Neutrophil (primary cell): Measurements from ENCODE around the gene HIPK1.
A peak's percentile ranks its signal among the peaks of the same experiment; 100 is the strongest.

Experiments
- H3K27ac ChIP-seq: fragments of 200-600 bp; sonication (generic); 2 replicates; pipeline ENCODE4 v1.5.1; 2016; ENCODE audit warnings: mild to moderate bottlenecking, moderate library complexity
- H3K27me3 ChIP-seq: fragments of 200-600 bp; sonication (generic); 2 replicates; pipeline ENCODE4 v1.6.0; 2016; ENCODE audit warnings: mild to moderate bottlenecking
- H3K36me3 ChIP-seq: fragments of 200-600 bp; sonication (generic); 2 replicates; pipeline ENCODE4 v1.5.1; 2017
- H3K4me1 ChIP-seq, 2 experiments: fragments of 200-600 bp in 1 of 2; sonication (generic) in 1 of 2; 1 replicate in 1 of 2; 2 replicates in 1 of 2; pipeline versions ENCODE4 v1.5.1 to v1.6.1; 2013 to 2016; ENCODE audit warnings: low read depth in 1 of 2, low read length in 1 of 2, mild to moderate bottlenecking in 1 of 2, moderate library complexity in 1 of 2; ENCODE audit not compliant: control insufficient read depth in 1 of 2, insufficient read depth in 1 of 2
- H3K4me3 ChIP-seq, 2 experiments: fragments of 200-600 bp in 1 of 2; sonication (generic) in 1 of 2; 1 replicate in 1 of 2; 2 replicates in 1 of 2; pipeline ENCODE4 v1.5.1; 2013 to 2016; ENCODE audit warnings: low read depth in 1 of 2, low read length in 1 of 2, mild to moderate bottlenecking in 1 of 2, moderate library complexity in 1 of 2
- H3K9me3 ChIP-seq: fragments of 200-600 bp; sonication (generic); 2 replicates; pipeline ENCODE4 v1.5.1; 2016
- TF ChIP-seq, protein P1 (sequence below): fragments of 200-600 bp; sonication (generic); IDR thresholded peaks from 2 replicates; pipeline ENCODE4 v1.5.1; 2016; ENCODE audit warnings: antibody characterized with exemption

Gene HIPK1

GRCh38 chr1:113898241-113898814 lies 30.8 kb upstream of the HIPK1 start:
- H3K27me3 ChIP-seq: no peaks in the 10 kb centered on the region
- peak overlapping the region; percentile 93 for H3K27ac ChIP-seq
- no peak overlapping the region for H3K4me3 ChIP-seq
- H3K36me3 ChIP-seq: peaks cover 16% of the 10 kb centered on the region
- H3K9me3 ChIP-seq: no peaks in the 10 kb centered on the region
- H3K4me1 ChIP-seq: peaks cover 48 to 70% of the 10 kb centered on the region in 2 experiments
- TF ChIP-seq, protein P1, sequence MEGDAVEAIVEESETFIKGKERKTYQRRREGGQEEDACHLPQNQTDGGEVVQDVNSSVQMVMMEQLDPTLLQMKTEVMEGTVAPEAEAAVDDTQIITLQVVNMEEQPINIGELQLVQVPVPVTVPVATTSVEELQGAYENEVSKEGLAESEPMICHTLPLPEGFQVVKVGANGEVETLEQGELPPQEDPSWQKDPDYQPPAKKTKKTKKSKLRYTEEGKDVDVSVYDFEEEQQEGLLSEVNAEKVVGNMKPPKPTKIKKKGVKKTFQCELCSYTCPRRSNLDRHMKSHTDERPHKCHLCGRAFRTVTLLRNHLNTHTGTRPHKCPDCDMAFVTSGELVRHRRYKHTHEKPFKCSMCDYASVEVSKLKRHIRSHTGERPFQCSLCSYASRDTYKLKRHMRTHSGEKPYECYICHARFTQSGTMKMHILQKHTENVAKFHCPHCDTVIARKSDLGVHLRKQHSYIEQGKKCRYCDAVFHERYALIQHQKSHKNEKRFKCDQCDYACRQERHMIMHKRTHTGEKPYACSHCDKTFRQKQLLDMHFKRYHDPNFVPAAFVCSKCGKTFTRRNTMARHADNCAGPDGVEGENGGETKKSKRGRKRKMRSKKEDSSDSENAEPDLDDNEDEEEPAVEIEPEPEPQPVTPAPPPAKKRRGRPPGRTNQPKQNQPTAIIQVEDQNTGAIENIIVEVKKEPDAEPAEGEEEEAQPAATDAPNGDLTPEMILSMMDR: no peak

GRCh38 chr1:113899111-113899510 lies 30.0 kb upstream of the HIPK1 start:
- TF ChIP-seq, protein P1: no peak
- H3K36me3 ChIP-seq: peaks cover 16% of the 10 kb centered on the region
- no peaks in the 10 kb centered on the region for H3K9me3 ChIP-seq
- peaks cover 56 to 78% of the 10 kb centered on the region in 2 experiments for H3K4me1 ChIP-seq
- no peak overlapping the region for H3K4me3 ChIP-seq
- peak overlapping the region; percentile 93 for H3K27ac ChIP-seq
- H3K27me3 ChIP-seq: no peaks in the 10 kb centered on the region

DNA sequence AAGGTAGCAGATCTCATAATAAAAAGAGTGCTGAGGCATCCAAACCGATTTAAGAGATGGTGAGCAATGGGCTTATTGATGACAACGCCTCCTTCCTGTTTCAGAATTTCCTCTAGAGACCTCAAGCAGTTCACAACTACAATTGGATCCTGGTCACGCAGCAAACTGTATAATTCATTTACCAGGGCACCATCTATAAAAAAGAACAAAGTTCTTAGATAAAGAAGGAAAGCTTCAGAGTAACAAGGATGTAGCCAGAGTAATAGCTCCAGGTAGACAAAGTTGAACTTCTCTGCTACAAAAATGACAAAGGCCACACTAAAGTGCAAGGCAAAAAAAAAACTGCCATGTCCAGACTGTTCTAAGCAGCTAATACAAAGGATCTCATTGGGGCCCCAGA lies 27.9 kb upstream of the HIPK1 start:
- Histone ChIP-seq H3K9me3 (no peaks in the 10 kb centered on the region), H3K36me3 (no peaks in the 10 kb centered on the region)

GRCh38 chr1:113903501-113904292 lies 25.4 kb upstream of the HIPK1 start:
- TF ChIP-seq, protein P1: no peak
- Histone ChIP-seq H3K27me3 (no peaks in the 10 kb centered on the region), H3K4me1 (peaks cover 65 to 71% of the 10 kb centered on the region in 2 experiments), H3K9me3 (no peaks in the 10 kb centered on the region), H3K4me3 (peak overlapping the region; percentile 70 to 83), H3K27ac (peak overlapping the region; percentile 93), H3K36me3 (no peaks in the 10 kb centered on the region)

More for the DNA sequence above, 27.9 kb upstream of the HIPK1 start:
- peaks cover 71 to 89% of the 10 kb centered on the region in 2 experiments for H3K4me1 ChIP-seq
- no peaks in the 10 kb centered on the region for H3K27me3 ChIP-seq
- peak overlapping the region; percentile 93 for H3K27ac ChIP-seq
- TF ChIP-seq, protein P1: no peak
- H3K4me3 ChIP-seq: peak overlapping the region in 1 of 2 experiments; percentile 36

- Histone ChIP-seq H3K4me1 (peaks cover 65 to 71% of the 10 kb centered on the region in 2 experiments), H3K27ac (peak overlapping the region; percentile 93), H3K36me3 (no peaks in the 10 kb centered on the region), H3K4me3 (peak overlapping the region; percentile 70 to 83), H3K9me3 (no peaks in the 10 kb centered on the region), H3K27me3 (no peaks in the 10 kb centered on the region)
- TF ChIP-seq, protein P1: no peak
Observed at GRCh38 chr1:113904293-113904673, 24.8 kb upstream of the HIPK1 start.
